ENCODE data around the gene ANTXR1.
"Not testable (repeated sequence)": the region's sequence is repeated elsewhere in the genome, so short reads cannot be mapped to it uniquely, and the experiment has no call there.

ANTXR1 gene

DNA sequence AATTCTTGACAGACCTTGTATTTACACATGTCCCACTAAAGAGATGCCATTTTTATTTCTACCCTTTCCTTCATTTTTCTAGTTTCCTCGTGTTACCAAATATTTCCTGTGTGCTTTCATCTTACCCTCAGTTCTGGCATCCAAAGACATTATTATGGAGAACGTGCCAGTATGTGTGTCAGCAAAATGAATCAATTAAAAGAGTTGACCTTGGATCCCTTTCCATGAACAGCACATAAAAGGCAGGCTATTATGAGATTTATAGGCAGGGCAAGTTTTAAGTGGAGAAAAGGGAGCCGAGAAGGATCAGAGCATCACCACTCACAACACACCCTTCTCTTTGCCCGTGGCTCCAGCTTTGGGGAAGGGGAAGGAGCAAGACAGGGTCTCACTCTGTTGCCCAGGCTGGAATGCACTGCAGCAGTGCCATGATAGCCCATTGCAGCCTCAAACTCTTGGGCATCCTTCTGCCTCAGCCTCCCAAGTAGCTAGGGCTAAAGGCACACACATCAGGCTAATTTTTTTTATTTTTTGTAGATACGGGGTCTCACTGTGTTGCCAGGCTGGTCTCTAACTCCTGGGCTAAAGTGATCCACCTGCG lies 224.2 kb downstream of the ANTXR1 start:
- DNase-seq (ENCODE audit: low spot score) = no peak

DNA sequence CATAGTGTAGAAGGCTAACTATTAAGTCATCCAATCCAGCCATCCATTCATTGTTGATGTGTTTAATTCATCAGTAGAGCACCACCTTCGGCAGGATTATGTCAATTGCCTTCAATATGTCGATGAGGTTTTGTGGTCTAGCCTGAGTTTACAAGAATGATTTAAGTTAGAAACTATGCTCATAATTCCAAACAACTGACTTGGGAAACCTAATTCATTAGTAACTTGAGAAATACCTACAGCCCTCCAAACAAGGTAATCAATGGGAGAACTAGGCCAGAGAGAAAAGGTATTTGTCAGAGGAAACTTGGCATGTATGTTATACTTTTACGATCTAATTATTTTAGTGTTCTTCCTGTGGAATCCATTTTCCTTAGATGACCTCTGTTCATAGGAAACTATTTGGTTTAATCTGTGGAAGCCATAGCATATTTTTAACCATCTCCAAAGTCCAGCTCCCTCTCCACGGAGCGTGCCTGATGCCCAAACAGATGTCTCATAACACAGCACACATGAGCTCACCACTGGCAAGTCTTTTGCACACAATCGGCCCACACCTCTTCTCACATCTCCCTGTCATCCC lies 225.6 kb downstream of the ANTXR1 start:
- peak; percentile 72 for DNase-seq (ENCODE audit: low spot score)

DNA sequence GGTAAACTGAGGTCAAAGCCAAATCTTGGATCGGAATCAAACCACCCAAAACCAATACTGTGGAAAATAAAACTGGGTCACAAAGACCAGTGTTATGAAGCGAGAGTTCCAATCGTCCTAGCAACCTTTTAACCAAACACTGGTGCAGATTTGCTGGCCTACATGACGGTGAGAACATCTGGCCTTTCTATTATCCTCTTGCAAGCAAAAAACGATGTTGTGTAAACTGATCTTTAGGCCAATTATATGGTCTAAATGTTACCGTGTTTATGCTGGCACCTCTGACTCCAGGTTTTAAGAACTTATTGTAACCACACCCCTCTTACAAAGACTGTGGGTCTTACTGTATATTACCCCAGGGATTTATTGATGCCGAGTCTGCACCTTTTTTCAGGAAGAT lies 228.1 kb downstream of the ANTXR1 start:
- no peak for DNase-seq (ENCODE audit: low spot score)

DNA sequence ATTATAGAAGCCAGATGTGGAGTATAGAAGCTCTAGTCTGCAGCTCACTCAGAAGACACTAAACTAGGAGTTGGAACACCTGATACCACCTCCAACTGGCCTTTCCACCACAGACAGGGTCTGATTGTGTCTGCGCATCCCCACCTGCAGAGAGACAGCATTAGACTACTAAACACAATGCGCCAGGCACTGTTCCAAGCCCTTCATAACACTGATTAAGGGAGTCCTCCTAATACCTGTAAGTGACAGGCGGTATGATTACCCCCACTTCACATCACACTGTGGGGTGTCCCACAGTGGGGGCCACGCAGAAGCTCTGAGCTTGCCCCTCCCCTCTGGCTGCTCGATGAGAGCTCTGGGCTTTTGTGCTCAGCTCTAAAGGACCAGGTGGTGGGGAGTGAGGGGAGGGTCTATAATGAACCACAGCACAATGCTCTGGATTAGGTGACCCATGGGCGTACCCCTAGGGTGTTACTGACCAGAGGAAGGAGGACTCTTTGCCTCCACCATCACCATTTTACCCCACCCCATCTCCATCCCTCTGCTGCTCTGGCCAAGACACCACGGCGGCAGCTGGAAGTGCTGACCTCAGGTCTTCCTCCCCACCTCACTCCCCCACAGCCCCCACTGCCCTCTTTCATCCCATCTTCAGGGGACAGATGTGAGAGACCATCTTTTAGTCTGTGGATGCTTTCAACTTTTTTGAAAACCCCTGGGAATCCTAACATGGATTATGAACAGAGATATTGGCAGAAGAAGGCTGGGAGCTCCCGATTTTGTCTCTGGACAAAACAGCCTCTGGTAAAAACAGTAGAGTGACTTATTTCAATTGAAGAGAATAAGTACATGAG lies 228.9 kb downstream of the ANTXR1 start:
- no peak for DNase-seq (ENCODE audit: low spot score)

DNA sequence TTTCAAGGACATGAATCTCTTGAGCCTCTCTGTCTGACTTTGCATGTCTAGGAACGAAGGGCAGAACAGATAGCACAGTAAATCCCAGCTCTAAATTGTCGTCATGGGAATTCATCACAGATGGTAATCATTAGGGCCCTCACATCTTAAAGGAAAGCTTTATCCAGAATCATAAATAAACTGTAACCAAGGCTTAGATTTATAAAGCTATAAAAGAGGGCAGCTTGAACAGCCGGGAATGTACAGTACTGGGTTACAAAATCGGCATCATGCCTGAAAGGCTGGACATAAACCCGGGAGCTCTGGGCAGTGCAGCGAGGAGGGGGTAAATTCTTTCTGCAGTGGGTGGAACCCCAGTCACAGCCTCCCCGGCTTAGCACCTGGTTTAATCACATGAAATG lies 229.7 kb downstream of the ANTXR1 start:
- peak; percentile 79 for DNase-seq (ENCODE audit: low spot score)

DNA sequence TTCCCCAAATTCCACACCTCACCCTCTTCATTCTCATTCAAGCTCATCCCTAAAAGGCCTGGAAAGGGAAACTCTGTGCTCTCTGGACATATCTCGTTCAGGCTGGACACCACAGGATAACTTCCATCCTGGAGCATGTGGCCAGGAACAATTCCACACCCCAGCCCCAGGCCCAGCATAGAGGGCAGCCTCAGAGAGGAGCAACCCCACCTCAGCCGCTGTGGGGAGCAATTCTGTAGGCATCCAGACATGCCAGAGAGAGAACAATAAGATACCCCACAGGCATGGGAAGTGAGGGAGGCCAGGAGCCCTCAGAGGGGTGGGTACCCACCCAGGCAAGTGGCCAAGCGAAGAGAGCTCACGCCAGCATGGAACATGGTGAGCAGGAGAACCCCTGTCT lies 230.7 kb downstream of the ANTXR1 start:
- DNase-seq (ENCODE audit: low spot score) = no peak

DNA sequence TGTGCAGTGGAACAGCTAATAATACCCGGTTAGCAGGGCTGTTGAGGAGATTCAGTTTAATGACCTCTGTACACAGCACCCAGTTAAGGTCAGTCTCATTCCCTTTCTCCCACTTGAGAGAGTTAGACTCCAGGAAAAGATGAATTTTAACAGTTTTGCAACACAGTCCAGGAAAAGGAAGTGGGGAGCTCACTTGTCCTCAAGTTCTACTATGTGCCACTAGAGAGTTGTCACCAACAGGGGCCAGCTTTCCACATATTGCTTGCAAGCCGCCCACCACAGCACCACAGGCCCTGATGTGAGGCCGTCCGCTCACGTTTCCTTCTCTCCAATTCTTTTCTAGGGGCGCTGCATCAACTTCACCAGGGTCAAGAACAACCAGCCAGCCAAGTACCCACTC lies 231.9 kb downstream of the ANTXR1 start:
- DNase-seq (ENCODE audit: low spot score) = no peak

DNA sequence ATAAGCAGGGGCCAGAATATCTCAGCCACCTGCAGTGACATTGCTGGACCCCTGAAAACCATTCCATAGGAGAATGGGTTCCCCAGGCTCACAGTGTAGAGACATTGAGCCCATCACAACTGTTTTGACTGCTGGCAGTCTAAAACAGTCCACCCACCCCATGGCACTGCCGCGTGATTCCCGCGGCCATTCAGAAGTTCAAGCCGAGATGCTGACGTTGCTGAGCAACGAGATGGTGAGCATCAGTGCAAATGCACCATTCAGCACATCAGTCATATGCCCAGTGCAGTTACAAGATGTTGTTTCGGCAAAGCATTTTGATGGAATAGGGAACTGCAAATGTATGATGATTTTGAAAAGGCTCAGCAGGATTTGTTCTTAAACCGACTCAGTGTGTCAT lies 234.6 kb downstream of the ANTXR1 start:
- DNase-seq (ENCODE audit: low spot score) = no peak

DNA sequence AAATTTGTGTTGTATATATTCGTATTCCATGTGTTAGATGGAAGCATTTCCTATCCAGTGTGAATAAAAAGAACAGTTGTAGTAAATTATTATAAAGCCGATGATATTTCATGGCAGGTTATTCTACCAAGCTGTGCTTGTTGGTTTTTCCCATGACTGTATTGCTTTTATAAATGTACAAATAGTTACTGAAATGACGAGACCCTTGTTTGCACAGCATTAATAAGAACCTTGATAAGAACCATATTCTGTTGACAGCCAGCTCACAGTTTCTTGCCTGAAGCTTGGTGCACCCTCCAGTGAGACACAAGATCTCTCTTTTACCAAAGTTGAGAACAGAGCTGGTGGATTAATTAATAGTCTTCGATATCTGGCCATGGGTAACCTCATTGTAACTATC lies 235.3 kb downstream of the ANTXR1 start:
- no peak for DNase-seq (ENCODE audit: low spot score)

DNA sequence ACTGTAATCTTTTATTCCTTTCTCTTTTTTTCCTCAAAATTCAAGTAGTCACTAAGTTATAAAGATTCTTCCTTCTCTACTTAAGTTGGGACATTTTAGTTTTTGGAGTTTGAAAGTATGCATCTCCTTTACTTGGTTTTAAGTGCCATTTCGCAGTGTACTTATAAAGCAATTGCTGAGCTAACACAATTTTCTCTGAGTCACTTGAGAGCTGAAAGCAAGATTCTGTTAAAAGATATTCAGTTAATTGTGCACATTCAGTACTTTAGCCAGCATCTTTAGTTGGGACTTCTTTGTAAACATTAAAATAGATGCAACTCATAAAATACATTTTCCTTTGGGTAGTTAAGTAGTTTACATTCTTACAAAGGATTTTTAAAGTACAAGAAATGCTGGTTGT lies 238.0 kb downstream of the ANTXR1 start:
- DNase-seq (ENCODE audit: low spot score) = no peak

DNA sequence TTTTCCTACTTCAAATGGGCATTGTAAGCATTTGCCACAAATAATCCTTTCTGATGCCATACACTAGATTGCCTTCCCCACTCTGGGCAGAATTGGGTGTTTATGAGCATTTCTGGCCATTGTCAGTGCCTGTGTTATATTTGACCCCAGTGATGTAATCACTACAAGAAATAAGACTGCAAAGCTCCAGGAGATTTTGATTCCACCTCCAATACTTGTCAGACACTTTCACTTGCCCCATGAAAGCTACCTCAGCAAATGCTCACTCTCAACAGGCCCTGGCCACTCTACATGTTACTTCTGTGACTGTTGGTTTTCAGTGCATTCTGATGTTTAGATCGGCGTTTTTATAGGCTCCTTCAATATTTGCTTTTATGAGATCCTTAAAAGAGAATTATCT lies 239.0 kb downstream of the ANTXR1 start:
- no peak for DNase-seq (ENCODE audit: low spot score)

DNA sequence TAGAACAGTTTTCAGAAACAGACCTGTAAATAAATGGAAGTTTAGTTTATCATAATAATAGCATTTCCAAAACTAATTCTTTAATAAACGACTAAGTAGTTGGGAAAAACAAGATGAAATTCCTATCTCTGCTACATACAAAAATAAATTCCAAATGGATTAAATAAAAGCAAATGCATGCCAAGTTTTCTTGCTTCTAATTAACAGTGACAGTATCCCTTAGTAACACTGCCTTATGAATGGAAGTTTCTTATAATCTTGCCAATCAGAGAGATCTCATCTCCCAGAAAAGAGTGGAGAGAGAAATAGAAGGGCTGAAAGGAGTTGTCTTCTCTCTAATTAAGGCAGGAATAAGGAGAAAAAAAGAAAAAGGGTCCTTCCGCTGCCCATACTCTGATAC lies 240.1 kb downstream of the ANTXR1 start:
- peak; percentile 36 for DNase-seq (ENCODE audit: low spot score)

DNA sequence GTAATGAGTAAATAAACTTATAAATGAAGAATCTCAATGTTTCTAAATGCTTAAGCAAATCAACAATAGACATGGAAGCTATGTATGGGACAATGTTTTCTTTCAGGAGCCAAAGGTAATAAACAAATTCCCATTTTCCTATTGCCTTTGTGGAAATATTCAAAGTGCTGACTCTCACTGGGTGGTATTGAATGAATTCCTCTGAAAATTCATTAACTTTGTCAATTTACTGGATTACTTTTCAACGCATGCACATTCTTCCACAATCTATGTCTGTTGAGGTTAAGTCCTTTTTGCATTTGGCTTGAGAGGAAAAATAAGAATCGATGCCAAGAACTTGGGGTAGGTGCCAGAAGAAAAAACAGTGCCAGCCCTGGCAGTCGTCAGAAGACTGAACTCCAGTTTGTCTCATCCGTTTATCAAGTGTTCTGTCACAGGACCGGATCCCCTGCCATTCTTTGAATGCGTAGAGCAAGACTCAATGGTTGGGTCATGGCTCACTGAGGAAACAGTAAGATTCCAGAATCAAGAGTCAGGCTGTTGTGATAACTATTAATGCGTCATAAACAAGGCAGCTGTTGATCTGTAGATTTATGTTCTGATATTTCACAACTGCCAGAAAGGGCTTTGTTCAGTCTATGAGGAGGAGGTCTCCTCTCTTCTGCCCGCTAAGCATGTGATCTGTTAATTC lies 240.8 kb downstream of the ANTXR1 start:
- peak; percentile 92 for DNase-seq (ENCODE audit: low spot score)

DNA sequence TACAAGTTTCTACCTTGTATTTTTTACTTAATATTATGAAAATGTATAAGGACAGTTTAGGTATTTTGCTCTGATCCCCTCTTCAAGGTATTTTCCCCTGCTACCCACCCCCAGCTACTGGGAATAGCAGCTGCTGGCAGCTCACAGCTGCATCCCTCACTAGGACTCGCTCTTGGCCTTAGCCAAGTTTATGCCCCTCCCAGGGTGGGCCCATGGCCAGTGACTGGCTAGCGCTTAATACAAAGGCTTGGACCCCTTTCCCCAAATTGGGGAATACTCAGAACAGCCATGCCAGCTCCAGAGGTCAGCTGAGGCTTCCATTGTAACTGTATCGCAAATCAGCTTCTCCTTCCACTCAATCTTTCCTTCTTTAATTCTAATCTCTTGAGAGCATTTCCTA lies 242.8 kb downstream of the ANTXR1 start:
- no peak for DNase-seq (ENCODE audit: low spot score)

DNA sequence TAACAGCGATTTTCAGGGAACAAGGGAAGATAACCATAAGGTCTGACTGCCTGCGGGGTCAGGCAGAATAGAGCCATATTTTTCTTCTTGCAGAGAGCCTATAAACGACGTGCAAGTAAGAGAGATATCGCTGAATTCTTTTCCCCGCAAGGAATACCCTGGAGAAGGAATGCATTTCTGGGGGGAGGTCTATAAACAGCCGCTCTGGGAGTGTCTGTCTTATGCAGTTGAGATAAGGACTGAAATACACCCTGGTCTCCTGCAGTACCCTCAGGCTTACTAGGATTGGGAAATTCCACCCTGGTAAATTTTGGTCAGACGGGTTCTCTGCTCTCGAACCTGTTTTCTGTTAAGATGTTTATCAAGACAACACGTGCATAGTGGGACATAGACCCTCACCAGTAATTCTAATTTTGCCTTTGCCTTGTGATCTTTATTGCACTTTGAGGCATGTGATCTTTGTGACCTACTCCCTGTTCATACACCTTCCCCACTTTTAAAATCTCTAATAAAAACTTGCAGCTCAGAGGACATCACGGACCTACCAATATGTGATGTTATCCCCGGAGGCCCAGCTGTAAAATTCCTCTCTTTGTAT lies 247.1 kb downstream of the ANTXR1 start:
- not testable (repeated sequence) for DNase-seq (ENCODE audit: low spot score)

DNA sequence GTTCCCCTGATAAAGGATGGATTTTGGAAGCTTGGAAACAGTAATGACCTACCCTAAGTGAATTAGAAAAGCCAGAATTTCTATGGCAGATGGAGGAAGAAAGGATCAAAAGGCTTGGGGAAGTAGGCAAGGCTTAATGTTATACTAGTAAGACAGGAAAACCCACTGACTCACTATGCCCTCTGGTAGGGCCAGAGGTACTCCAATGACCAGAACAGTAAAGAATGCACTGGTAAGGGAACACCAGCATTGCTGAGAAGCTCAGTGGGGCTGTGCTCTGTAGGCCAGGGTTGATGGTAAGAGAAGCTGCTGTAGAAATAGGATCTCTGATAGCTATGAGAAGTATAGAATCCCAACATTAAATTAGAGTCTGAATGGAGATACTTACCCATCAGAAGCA lies 247.7 kb downstream of the ANTXR1 start:
- no peak for DNase-seq (ENCODE audit: low spot score)

DNA sequence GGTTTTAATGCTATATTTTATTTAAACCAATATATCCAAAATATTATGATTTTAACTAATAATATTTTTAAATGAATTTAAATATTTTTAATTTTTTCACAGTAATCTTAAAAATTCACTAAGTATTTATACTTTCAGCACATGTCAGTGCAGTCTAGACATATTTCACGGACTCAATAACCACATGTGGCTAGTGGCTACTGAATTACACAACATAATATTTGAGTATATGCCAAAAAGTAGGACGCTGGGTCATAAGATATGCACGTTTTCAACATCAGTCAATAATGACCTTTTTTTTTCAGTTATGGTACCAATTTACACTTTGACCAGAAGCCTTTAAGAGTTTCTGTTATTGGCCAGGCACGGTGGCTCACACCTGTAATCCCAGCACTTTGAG lies 256.4 kb downstream of the ANTXR1 start:
- DNase-seq (ENCODE audit: low spot score) = no peak

DNA sequence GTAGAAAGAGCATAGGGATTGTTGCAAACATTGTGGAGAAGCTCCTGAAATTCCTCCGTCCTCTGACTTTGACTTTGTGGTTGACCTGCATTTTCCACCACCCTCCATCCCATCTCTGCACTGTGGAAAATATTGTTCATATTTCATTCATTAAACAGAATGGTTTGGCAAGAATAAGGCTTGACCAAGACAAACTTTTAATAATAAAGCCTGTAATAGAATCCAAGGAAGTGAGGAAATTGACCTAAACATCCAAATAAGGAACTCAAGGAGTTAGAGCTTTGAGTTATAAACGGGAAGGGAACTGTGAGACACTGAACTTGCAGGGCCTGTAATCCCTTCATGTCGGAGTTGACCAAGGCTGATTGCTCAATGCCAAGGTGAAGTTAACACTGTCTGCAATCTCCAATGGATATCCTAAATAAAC lies 258.9 kb downstream of the ANTXR1 start:
- DNase-seq (ENCODE audit: low spot score) = peak; percentile 79

DNA sequence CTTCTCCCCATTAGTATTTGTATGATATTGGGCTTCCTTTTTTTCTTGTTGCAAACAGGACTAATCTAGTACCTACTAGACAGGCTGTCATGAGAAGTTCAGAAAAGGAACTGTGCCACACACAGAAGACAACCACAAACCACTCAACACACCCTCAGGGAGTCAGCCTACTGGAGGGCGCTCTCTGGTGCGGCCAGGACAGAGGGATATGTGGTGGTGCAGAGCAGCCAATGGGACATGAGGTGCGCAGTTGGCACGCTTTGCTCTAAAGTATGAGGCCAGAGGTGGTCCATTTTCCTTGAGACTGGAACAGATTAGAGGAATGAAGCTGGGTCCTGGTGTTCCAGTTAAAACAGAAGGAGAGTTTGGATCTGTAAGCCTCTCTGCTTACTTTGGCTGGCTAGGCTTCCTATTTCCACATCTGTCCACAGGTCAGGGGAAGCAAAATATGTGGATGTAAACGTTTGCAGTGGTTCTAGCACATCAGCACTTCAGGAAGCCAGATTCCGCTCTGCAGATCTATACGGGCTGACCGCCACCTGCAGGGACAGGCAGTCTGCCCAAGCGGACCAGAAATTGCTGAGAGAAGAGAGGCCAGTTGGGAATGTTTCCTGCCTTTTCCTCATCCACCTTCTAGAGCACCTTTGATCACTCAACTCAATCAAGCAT lies 260.0 kb downstream of the ANTXR1 start:
- DNase-seq (ENCODE audit: low spot score) = no peak

DNA sequence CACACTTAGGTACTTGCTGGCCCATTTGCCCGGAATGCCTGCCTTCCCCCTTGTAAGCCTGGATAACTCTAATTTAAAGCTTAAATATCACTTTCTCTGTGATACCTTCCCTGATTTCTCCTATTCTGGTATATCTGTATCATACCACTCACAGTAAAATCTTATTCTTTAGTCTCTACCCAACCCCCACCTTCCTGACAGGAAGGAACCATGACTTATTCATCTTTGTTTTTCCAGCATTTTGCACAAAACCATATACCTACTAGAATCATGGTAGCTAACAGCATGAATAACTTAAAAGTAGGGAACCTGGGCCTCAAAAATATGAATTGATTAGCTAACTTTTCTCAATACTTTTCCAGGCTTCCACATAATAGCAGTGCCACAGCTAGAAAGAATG lies 262.5 kb downstream of the ANTXR1 start:
- DNase-seq (ENCODE audit: low spot score) = no peak

DNA sequence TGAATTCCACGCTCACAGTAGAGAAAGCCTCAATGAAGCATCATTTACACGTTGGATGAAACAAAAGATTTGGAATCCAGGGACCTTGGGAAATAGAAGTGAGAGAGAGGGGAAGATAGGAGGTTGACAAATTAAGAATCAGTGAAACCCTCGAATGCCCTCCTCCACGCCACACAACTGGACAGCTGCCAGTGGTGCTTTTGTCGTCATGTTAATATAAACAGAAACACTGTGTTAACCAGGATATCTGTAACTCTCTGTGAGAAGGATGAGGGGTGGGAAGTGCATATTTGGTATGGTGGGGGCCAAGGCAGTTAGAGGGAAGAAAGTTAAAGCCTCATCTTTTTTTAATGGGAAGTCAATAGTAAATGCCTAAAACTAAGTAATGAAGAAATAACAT lies 265.4 kb downstream of the ANTXR1 start:
- DNase-seq (ENCODE audit: low spot score) = no peak

DNA sequence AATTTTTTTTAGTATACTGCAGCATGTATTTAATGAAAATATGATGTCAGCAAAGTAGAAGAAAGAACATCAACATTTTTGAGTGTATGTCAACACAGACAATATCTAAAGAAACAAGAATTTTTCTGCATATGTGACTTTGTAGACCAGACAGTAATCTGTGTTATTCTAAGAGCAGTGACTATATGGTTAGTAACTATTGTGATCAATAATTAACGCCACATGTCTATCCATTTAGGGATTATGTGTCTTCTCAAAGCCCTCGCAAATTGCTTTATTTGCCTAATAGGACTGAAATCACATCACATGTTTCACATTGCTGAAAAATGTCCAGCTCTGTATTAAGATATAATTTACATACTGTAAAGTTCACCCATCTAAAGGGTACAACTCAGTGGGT lies 266.2 kb downstream of the ANTXR1 start:
- no peak for DNase-seq (ENCODE audit: low spot score)

Measured in AG08395 (cell line).